Measurements from ENCODE around the gene DGKB.
"Not testable (repeated sequence)": the region's sequence is repeated elsewhere in the genome, so short reads cannot be mapped to it uniquely, and the experiment has no call there.

The DGKB gene

GRCh38 chr7:14583518-14583917 lies 319.0 kb downstream of the DGKB start:
- DNase-seq (ENCODE audit: low read depth), result no peak

- DNase-seq (ENCODE audit: low read depth), result no peak
These were observed 320.5 kb downstream of the DGKB start for GRCh38 chr7:14582010-14582409.

GRCh38 chr7:14579971-14580370 lies 322.6 kb downstream of the DGKB start:
- DNase-seq (ENCODE audit: low read depth), result no peak

- DNase-seq (ENCODE audit: low read depth), result no peak
These were observed 326.0 kb downstream of the DGKB start for GRCh38 chr7:14576578-14576977.

- DNase-seq (ENCODE audit: low read depth), result no peak
These were observed 331.6 kb downstream of the DGKB start for GRCh38 chr7:14570750-14571607.

GRCh38 chr7:14552060-14552459 lies 350.5 kb downstream of the DGKB start:
- DNase-seq (ENCODE audit: low read depth), result no peak

GRCh38 chr7:14551310-14551709 lies 351.2 kb downstream of the DGKB start:
- DNase-seq (ENCODE audit: low read depth), result no peak

- no peak for DNase-seq (ENCODE audit: low read depth)
These were observed 359.9 kb downstream of the DGKB start for GRCh38 chr7:14542624-14543023.

GRCh38 chr7:14521183-14521582 lies 381.4 kb downstream of the DGKB start:
- DNase-seq (ENCODE audit: low read depth), result no peak

GRCh38 chr7:14510268-14510667 lies 392.3 kb downstream of the DGKB start:
- DNase-seq (ENCODE audit: low read depth), result no peak

GRCh38 chr7:14507617-14508016 lies 394.9 kb downstream of the DGKB start:
- no peak for DNase-seq (ENCODE audit: low read depth)

GRCh38 chr7:14505906-14506305 lies 396.6 kb downstream of the DGKB start:
- no peak for DNase-seq (ENCODE audit: low read depth)

- no peak for DNase-seq (ENCODE audit: low read depth)
These were observed 398.4 kb downstream of the DGKB start for GRCh38 chr7:14504134-14504533.

GRCh38 chr7:14503623-14504022 lies 398.9 kb downstream of the DGKB start:
- no peak for DNase-seq (ENCODE audit: low read depth)

GRCh38 chr7:14501436-14501835 lies 401.1 kb downstream of the DGKB start:
- DNase-seq (ENCODE audit: low read depth), result no peak

- DNase-seq (ENCODE audit: low read depth), result no peak
These were observed 405.2 kb downstream of the DGKB start for GRCh38 chr7:14497390-14497789.

GRCh38 chr7:14495633-14496032 lies 406.9 kb downstream of the DGKB start:
- DNase-seq (ENCODE audit: low read depth), result no peak

- no peak for DNase-seq (ENCODE audit: low read depth)
These were observed 414.7 kb downstream of the DGKB start for GRCh38 chr7:14487701-14488395.

- no peak for DNase-seq (ENCODE audit: low read depth)
These were observed 418.9 kb downstream of the DGKB start for GRCh38 chr7:14483663-14484062.

- no peak for DNase-seq (ENCODE audit: low read depth)
These were observed 422.3 kb downstream of the DGKB start for GRCh38 chr7:14480281-14480680.

GRCh38 chr7:14478834-14479510 lies 423.6 kb downstream of the DGKB start:
- DNase-seq (ENCODE audit: low read depth), result no peak

- not testable (repeated sequence) for DNase-seq (ENCODE audit: low read depth)
These were observed 440.8 kb downstream of the DGKB start for GRCh38 chr7:14461716-14462115.

- not testable (repeated sequence) for DNase-seq (ENCODE audit: low read depth)
These were observed 443.7 kb downstream of the DGKB start for GRCh38 chr7:14458846-14459245.

Measured in stimulated activated CD4-positive, alpha-beta T cell treated with anti-CD3 and anti-CD28 coated beads, Interleukin-2, amount 100 ng/mL, for 4 hours (primary cell).